GM18861 (cell line): ENCODE measurements around the gene DCAF7.

Experiments used
- ATAC-seq: cut with Tn5 transposase; IDR thresholded peaks from one replicate; pipeline ENCODE4 v1.9.1; 2021; ENCODE audit not compliant: unreplicated experiment

DCAF7 gene

GRCh38 chr17:63543822-63544420 lies 6.4 kb upstream of the DCAF7 start:
- ATAC-seq = no peak

DNA sequence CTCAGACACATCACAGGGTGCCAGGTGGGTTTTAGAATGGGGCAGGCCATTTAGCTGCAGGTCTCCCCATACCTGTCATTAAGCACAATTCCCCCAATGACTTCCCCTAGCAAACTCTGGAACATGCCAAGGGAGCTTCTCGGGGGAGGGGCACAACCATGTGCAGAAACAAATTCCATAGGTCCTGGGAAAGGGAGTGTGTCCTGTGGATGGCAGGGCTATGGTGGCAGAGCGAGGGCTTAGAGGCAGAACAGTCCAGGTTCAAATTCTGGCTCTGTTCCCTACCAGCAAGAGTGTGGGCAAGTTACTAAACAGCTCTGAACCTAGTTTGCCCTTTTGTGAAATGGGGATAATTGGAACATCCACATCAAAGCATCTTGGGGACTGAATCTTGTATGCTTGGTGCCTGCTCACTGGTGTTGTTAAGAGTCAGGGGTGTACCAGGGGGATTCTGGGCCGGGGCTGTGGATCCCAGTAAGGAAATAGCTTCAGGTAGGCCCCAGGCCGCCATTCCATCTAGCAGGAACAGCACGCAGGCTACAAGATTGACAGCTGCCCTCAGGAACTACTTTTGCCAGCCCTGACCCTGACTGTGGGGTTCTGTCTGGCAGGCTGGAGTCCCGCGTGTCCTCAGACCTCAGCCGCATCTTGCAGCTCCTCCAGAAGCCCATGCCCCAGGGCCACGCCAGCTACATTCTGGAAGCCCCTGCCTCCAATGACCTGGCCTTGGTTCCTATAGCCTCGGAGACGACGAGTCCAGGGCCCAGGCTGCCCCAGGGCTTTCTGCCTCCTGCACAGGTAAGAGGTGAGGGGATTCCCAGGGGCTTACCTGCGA lies 5.6 kb upstream of the DCAF7 start:
- ATAC-seq = no peak

DNA sequence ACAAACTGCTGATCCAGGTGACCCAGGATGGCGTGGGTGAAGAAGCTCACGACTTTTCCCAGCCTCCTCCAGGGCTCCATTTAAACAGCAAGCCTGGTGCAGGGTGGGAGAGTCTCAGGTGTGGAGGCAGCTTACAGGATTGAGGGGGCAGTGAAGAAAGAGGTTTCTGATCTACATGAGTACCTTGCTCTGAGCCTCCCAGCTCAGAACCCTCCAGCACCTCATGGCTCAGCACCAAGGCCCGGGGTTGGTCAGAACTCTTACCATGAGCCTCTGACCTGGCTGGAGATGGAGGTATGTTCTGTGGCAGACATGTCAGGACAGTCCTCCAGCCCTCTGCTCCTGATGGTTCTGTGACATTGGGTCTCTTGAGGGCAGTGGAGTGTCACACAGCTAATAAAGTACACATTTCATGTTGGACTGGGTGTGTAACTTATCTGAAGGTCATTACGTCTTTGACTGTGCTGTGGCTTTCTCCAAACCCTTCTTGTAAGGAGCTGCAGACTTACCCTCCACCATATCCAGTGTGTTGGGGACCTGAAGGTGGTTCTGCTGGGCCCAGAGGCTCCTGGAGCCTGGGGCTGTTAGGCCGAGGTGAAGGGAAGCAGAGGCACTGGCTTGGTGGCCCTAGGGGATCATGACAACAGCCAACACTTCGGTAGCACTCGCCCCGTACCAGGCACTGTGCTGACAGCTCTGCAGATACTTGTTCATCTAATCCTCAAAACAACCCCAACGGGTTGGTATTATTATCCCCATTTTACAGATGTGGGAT lies 3.8 kb upstream of the DCAF7 start:
- ATAC-seq = no peak

GRCh38 chr17:63547083-63547523 lies 3.2 kb upstream of the DCAF7 start:
- no peak for ATAC-seq

GRCh38 chr17:63549289-63549945 lies 860 bp upstream of the DCAF7 start:
- no peak for ATAC-seq

- ATAC-seq = no peak
These were observed 751 bp downstream of the DCAF7 start for GRCh38 chr17:63550817-63551639.

GRCh38 chr17:63552211-63552610 lies 1.9 kb downstream of the DCAF7 start:
- no peak for ATAC-seq

DNA sequence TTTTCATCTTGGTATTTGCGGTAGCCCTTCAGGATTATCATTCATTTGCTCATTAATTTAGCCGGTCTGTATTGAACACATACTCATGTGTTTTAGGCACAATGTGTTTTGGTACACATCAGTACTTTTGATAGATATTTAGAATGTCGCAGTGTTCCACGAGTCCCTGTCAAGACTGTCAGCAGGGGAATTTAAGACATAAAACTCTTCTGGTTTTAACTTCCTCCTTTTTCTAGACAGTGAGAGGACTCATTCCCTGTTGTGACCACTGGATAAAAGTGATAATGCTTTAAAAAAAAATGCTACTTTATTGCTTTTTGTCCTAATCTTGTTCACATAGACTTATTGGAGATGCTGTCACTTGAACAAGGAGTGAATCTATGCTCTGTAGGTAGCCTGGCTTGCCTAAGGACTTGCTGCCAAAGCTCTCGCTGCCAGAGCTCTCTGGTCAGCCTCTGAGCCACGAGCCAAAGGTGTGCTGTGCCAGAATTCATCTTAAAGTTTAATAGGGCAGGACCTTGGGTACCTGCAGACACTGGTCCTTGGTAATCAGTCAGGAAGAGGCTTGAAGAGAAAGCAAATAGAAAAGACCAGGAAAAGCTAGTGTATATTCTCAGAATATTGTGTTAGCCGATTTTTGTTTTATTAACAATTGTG lies 5.4 kb downstream of the DCAF7 start:
- no peak for ATAC-seq

GRCh38 chr17:63557416-63557815 lies 7.1 kb downstream of the DCAF7 start:
- ATAC-seq = no peak

DNA sequence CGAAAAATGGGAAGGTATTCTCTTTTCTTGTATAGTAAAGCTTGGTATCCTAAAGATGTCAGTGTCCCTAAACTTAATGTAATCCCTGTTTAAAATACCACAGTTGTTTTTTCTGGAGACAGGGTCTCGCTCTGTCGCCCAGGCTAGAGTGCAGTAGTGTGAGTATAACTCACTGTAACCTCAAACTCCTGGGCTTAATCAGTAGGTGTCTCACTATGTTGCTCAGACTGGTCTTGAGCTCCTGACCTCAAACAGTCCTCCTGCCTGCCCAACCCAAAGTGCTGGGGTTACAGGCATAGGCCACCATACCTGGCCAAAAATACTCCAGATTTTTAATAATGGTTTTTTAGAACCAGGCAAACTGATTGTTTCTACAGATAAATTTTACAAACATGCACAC lies 8.2 kb downstream of the DCAF7 start:
- ATAC-seq = no peak

- no peak for ATAC-seq
These were observed 11.5 kb downstream of the DCAF7 start for GRCh38 chr17:63561819-63562218.

DNA sequence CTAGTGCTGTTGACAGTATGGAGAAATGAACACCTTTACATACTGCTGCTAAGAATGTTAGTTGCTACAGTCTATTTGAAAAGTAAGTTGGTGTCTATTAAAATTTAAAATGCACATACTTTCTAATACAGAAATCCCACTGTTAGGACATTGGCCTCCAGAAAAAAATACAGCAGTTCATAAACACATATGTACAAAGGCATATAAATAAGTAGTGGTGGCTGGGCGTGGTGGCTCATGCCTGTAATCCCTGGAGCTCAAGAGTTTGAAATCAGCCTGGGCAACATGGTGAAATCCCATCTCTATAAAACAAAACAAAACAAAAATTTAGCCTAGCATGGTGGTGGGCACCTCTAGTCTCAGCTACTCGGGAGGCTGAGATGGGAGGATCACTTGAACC lies 13.1 kb downstream of the DCAF7 start:
- no peak for ATAC-seq

- no peak for ATAC-seq
These were observed 14.3 kb downstream of the DCAF7 start for GRCh38 chr17:63564562-63564961.

DNA sequence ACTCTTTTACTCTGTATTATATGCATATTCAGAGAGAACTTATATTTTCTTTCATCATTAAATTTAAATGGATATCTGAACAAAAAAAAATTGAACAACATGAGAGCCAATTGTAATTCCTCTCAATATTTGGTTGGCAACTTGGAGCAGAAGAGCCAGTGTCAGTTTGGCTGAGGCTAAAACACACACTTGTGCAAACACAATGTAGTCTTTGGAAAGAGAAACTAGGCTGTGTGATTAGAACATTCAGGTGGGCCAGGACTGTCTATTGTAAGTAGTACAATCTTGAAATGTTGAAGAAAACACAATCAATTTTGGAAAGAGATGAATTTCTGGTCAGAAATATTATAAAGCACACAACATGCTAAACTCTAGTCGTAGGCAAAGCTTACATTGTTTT lies 17.0 kb downstream of the DCAF7 start:
- no peak for ATAC-seq

GRCh38 chr17:63568563-63568962 lies 18.3 kb downstream of the DCAF7 start:
- no peak for ATAC-seq

GRCh38 chr17:63571632-63572310 lies 21.5 kb downstream of the DCAF7 start:
- ATAC-seq = no peak

DNA sequence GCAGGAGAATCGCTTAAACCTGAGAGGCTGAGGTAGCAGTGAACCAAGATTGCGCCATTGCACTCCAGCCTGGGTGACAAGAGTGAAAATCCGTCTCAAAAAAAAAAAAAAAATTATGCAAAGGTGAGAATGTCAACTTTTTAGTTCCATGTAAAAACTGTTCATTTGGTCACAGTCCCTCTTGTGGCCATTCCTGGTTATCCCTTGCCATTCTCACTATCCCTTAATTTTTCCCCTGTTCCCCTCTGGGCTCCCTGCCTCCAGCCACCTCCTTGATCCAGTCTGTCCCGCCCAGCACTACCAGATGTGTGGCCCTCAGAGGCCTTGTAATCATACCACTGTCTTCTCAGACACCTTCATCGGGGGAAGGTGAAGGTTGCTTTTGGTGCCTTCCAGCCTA lies 23.4 kb downstream of the DCAF7 start:
- ATAC-seq = no peak

DNA sequence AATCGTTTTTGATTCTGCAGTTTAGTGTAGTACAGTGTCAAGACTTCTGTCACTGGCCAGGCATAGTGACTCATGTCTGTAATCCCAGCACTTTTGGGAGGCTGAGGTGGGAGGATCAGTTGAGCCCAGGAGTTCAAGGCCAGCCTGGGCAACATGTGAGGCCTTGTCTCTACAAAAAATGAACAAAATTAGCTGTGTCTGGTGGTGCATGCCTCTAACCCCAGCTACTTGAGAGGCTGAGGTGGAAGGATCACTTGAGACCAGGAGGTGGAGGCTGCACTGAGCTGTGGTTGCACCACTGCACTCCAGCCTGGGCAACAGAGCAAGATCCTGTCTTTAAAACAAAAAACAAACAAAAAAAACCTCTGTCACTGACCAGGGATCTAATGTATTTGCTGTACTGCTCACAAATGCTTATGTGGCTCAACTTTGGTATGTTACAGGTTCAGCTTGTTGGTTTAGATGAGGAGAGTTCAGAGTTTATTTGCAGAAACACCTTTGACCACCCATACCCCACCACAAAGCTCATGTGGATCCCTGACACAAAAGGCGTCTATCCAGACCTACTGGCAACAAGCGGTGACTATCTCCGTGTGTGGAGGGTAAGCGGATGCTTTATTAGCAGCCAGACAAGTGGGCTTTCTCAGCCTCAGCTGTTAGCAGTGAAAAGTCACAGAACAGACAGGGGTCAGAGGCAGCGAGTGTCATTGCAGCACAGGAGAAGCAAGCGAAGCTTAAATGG lies 27.9 kb downstream of the DCAF7 start:
- no peak for ATAC-seq

- no peak for ATAC-seq
These were observed 28.5 kb downstream of the DCAF7 start for GRCh38 chr17:63578769-63579111.
